DLD1 (cell line): Measurements from ENCODE around the gene ISM1.

ENCODE experiments used
- in situ Hi-C: cut with HindIII; loops from 2 replicates; pipeline ENCODE4 v1.10.0; 2017; ENCODE audit warnings: low sequenced_read_pairs

ISM1 gene

GRCh38 chr20:13340088-13340487, 119.0 kb downstream of the ISM1 start:
- in situ Hi-C loops, result no loop called here

GRCh38 chr20:13341737-13342393, 120.8 kb downstream of the ISM1 start:
- in situ Hi-C loops, result no loop called here

GRCh38 chr20:13342469-13343242, 121.6 kb downstream of the ISM1 start:
- in situ Hi-C loops, result no loop called here

- in situ Hi-C loops, result no loop called here
These were observed 123.6 kb downstream of the ISM1 start for GRCh38 chr20:13344671-13345070.

- in situ Hi-C loops, result no loop called here
These were observed 127.5 kb downstream of the ISM1 start for GRCh38 chr20:13348311-13349234.

GRCh38 chr20:13349235-13349604, 128.1 kb downstream of the ISM1 start:
- in situ Hi-C loops, result no loop called here
